CD4-positive, alpha-beta T cell (primary cell): ENCODE data around the gene BICDL2. TPM values are rescaled to one million over a fixed set of nuclear protein-coding genes. Genes with fewer than 3 reads are reported as not detected.
"Not testable (repeated sequence)": the region's sequence is repeated elsewhere in the genome, so short reads cannot be mapped to it uniquely, and the experiment has no call there.

Source experiments
- ATAC-seq: fragments of 200-7000 bp; cut with Tn5 transposase; one replicate; pipeline ENCODE4 v1.10.0; 2022; ENCODE audit warnings: mild to moderate bottlenecking; ENCODE audit not compliant: poor library complexity
- CTCF ChIA-PET: fragments of 350-600 bp; sonication (Branson Sonifier 250); formaldehyde crosslinking; loops from one replicate; lab custom pipeline; 2021; ENCODE audit warnings: antibody characterized with exemption, inconsistent platforms; lab: Charles Lee
- POLR2A ChIA-PET: fragments of 350-600 bp; sonication (Branson Sonifier 250); formaldehyde crosslinking; loops from one replicate; lab custom pipeline; 2021; ENCODE audit warnings: antibody characterized with exemption, inconsistent platforms; lab: Charles Lee
- DNase-seq, 14 experiments: peaks; one replicate each; pipeline ENCODE4 v3.0.0-alpha.2; 2013 to 2020; ENCODE audit warnings: mixed read lengths in 2 of 14
- H3K27ac ChIP-seq, 2 donors: one replicate each; pipeline versions ENCODE4 v1.5.1 to v1.7.0; 2013; ENCODE audit warnings: low read length in 2 of 2, low read depth in 1 of 2, mild to moderate bottlenecking in 1 of 2
- H3K27me3 ChIP-seq, 2 experiments: 1 replicate in 1 of 2; 2 replicates in 1 of 2; pipeline versions ENCODE4 v1.6.1 to v1.7.0; 2013; ENCODE audit warnings: low read length in 2 of 2, control low read depth in 1 of 2, mild to moderate bottlenecking in 1 of 2, moderate library complexity in 1 of 2; ENCODE audit not compliant: insufficient read depth in 2 of 2, control insufficient read depth in 1 of 2
- H3K36me3 ChIP-seq: one replicate; pipeline ENCODE4 v1.6.1; 2013; ENCODE audit warnings: low read length, control low read depth; ENCODE audit not compliant: insufficient read depth
- H3K4me1 ChIP-seq: one replicate; pipeline ENCODE4 v1.6.1; 2013; ENCODE audit warnings: low read length, control low read depth; ENCODE audit not compliant: insufficient read depth
- H3K4me3 ChIP-seq: one replicate; pipeline ENCODE4 v1.5.1; 2013; ENCODE audit warnings: mild to moderate bottlenecking, low read length, moderate library complexity
- H3K9me3 ChIP-seq, 2 experiments: 1 replicate in 1 of 2; 2 replicates in 1 of 2; pipeline versions ENCODE4 v1.6.1 to v1.7.0; 2013; ENCODE audit warnings: low read length in 2 of 2, mild to moderate bottlenecking in 2 of 2, control low read depth in 1 of 2, moderate library complexity in 1 of 2; ENCODE audit not compliant: control insufficient read depth in 1 of 2, insufficient read depth in 1 of 2
- H3K27ac Mint-ChIP-seq: one replicate; pipeline ENCODE4 v1.8.0; 2020; ENCODE audit warnings: mixed read lengths
- H3K27me3 Mint-ChIP-seq: one replicate; pipeline ENCODE4 v1.8.0; 2021; ENCODE audit warnings: mixed read lengths
- H3K36me3 Mint-ChIP-seq: one replicate; pipeline ENCODE4 v1.8.0; 2021; ENCODE audit warnings: low read depth, mixed read lengths
- H3K4me1 Mint-ChIP-seq: one replicate; pipeline ENCODE4 v1.8.0; 2021; ENCODE audit warnings: low read depth, mixed read lengths
- H3K4me3 Mint-ChIP-seq: one replicate; pipeline ENCODE4 v1.8.0; 2020; ENCODE audit warnings: mild to moderate bottlenecking, mixed read lengths
- H3K9me3 Mint-ChIP-seq: one replicate; pipeline ENCODE4 v1.8.0; 2020; ENCODE audit warnings: mixed read lengths
- CTCF ChIP-seq: fragments of 200-600 bp; IDR thresholded peaks from one replicate; pipeline ENCODE4 v1.8.0; 2022; ENCODE audit warnings: antibody characterized with exemption, mild to moderate bottlenecking
- intact Hi-C, 2 experiments: fragments of 100-400 bp; cut with DNase I in 1 of 2; cut with micrococcal nuclease in 1 of 2; formaldehyde crosslinking; loops; one replicate each; pipeline versions ENCODE4 v1.15.1 to v1.9.0; 2023 to 2025; cut with DNase I, micrococcal nuclease
- total RNA-seq, 174 experiments: library from RNA in 2 of 174; stranded (reverse) in 2 of 174; gene quantifications; one replicate each; pipeline ENCODE4 v1.2.3 and lab custom pipeline; 2021 to 2026

The BICDL2 gene
- total RNA-seq, 2 experiments from 2014 or later, result not detected

- peak overlapping the region; percentile 77 for H3K4me3 Mint-ChIP-seq
- Histone ChIP-seq H3K27me3 (no peaks in the 10 kb centered on the region), H3K4me3 (peak overlapping the region; percentile 34), H3K9me3 (peaks cover 0 to 3% of the 10 kb centered on the region in 2 experiments), H3K36me3 (no peaks in the 10 kb centered on the region), H3K27ac (peak overlapping the region; percentile 80 to 86), H3K4me1 (peaks cover 95% of the 10 kb centered on the region)
- H3K4me1 Mint-ChIP-seq, result peaks cover 92% of the 10 kb centered on the region
- H3K27me3 Mint-ChIP-seq, result no peaks in the 10 kb centered on the region
- no peaks in the 10 kb centered on the region for H3K9me3 Mint-ChIP-seq
- no peaks in the 10 kb centered on the region for H3K36me3 Mint-ChIP-seq
- DNase-seq, result peak in 2 of 14 experiments; percentile 56 to 60
- ATAC-seq, result peak; percentile 21
- POLR2A ChIA-PET, result interaction anchor here (0.6 to 5.9 kb wide), 19 partner anchors 10 to 208 kb away, joined by 3 to 137 read pairs (median 13); partner anchors contain the start of genes FLYWCH2, IL32, ZNF213 and ZNF263
- CTCF ChIA-PET, result interaction anchor here (1.0 to 4.7 kb wide), 3 partner anchors 10 to 54 kb away, joined by 3 to 24 read pairs (median 4); partner anchors contain the start of gene IL32
- intact Hi-C loops, result no loop called here
- no peak for TF ChIP-seq CTCF
- H3K27ac Mint-ChIP-seq, result peak overlapping the region; percentile 95
Observed at GRCh38 chr16:3075523-3075915, 38.8 kb upstream of the BICDL2 start.

- peaks cover 0 to 2% of the 10 kb centered on the region in 2 experiments for H3K9me3 ChIP-seq
- Mint-ChIP-seq H3K27me3 (no peaks in the 10 kb centered on the region), H3K27ac (peak overlapping the region; percentile 95), H3K36me3 (peaks cover 4% of the 10 kb centered on the region), H3K4me1 (peaks cover 93% of the 10 kb centered on the region), H3K9me3 (no peaks in the 10 kb centered on the region), H3K4me3 (peak overlapping the region; percentile 77)
- DNase-seq (peak; percentile 58 to 95 (median 82)), ATAC-seq (peak; percentile 89)
- POLR2A ChIA-PET, result interaction anchor here (0.7 to 5.9 kb wide), 23 partner anchors 9 to 363 kb away, joined by 3 to 137 read pairs (median 8); partner anchors contain the start of genes FLYWCH2, IL32, ZNF213 and ZNF263
- peak overlapping the region; percentile 80 to 86 for H3K27ac ChIP-seq
- TF ChIP-seq CTCF, result no peak
- peak overlapping the region; percentile 34 for H3K4me3 ChIP-seq
- H3K27me3 ChIP-seq, result no peaks in the 10 kb centered on the region
- H3K4me1 ChIP-seq, result peaks cover 96% of the 10 kb centered on the region
- peaks cover 1% of the 10 kb centered on the region for H3K36me3 ChIP-seq
- CTCF ChIA-PET, result interaction anchor here (0.9 to 4.7 kb wide), 3 partner anchors 16 to 54 kb away, joined by 3 to 24 read pairs (median 4); no protein-coding TSS in a partner anchor
- intact Hi-C loops, result no loop called here
Observed at GRCh38 chr16:3074860-3075522, 38.2 kb upstream of the BICDL2 start.

- H3K27ac Mint-ChIP-seq, result peak overlapping the region; percentile 95
- peak overlapping the region in 1 of 2 donors; percentile 50 for H3K27ac ChIP-seq
- DNase-seq (no peak), ATAC-seq (no peak)
- peak overlapping the region; percentile 47 for H3K4me3 Mint-ChIP-seq
- H3K27me3 Mint-ChIP-seq, result no peaks in the 10 kb centered on the region
- ChIA-PET CTCF (no interaction called here), POLR2A (interaction anchor here (1.0 to 5.9 kb wide), 5 partner anchors 8 to 55 kb away, joined by 3 to 137 read pairs (median 58); partner anchors contain the start of genes IL32 and ZSCAN10)
- H3K9me3 ChIP-seq, result no peaks in the 10 kb centered on the region
- peaks cover 20% of the 10 kb centered on the region for H3K36me3 Mint-ChIP-seq
- H3K4me1 ChIP-seq, result peaks cover 99% of the 10 kb centered on the region
- peaks cover 91% of the 10 kb centered on the region for H3K4me1 Mint-ChIP-seq
- peaks cover 16% of the 10 kb centered on the region for H3K36me3 ChIP-seq
- H3K4me3 ChIP-seq, result peak overlapping the region; percentile 20
- intact Hi-C loops, result no loop called here
- no peaks in the 10 kb centered on the region for H3K9me3 Mint-ChIP-seq
- H3K27me3 ChIP-seq, result no peaks in the 10 kb centered on the region
- no peak for TF ChIP-seq CTCF
Observed at GRCh38 chr16:3073448-3073847, 36.7 kb upstream of the BICDL2 start.

GRCh38 chr16:3072576-3073263 lies 36.0 kb upstream of the BICDL2 start:
- peak; percentile 14 for ATAC-seq

More at GRCh38 chr16:3072576-3073263, 36.0 kb upstream of the BICDL2 start:
- H3K9me3 ChIP-seq, H3K4me3 ChIP-seq, intact Hi-C loops, H3K27me3 Mint-ChIP-seq, H3K27me3 ChIP-seq, H3K9me3 Mint-ChIP-seq: not testable (repeated sequence)
- Histone ChIP-seq H3K4me1 (peaks cover 99% of the 10 kb centered on the region), H3K27ac (peak overlapping the region in 1 of 2 donors; percentile 50), H3K36me3 (peaks cover 23% of the 10 kb centered on the region)
- H3K36me3 Mint-ChIP-seq, result peaks cover 27% of the 10 kb centered on the region
- ChIA-PET POLR2A (interaction anchor here (1.0 to 5.3 kb wide), 4 partner anchors 13 to 57 kb away, joined by 3 to 58 read pairs (median 8); partner anchors contain the start of gene ZSCAN10), CTCF (interaction anchor here (0.9 kb wide), 1 partner anchor 13 kb away, joined by 3 read pairs; no protein-coding TSS in a partner anchor)
- H3K4me1 Mint-ChIP-seq, result peaks cover 90% of the 10 kb centered on the region
- peak in 4 of 14 experiments; percentile 39 to 76 (median 70) for DNase-seq
- peak overlapping the region; percentile 47 for H3K4me3 Mint-ChIP-seq
- peak overlapping the region; percentile 95 for H3K27ac Mint-ChIP-seq
